ENCODE data around the gene MED12L. TPM values are rescaled to one million over a fixed set of nuclear protein-coding genes. Genes with fewer than 3 reads are reported as not detected.

Gene MED12L
- total RNA-seq, 1 experiment from 2014 or later = 14.9 TPM

GRCh38 chr3:151456065-151456464 lies 370.6 kb downstream of the MED12L start:
- Histone ChIP-seq H4K91ac (ENCODE audit: insufficient read length, low read depth, low read length) (no peak overlapping the region), H4K5ac (ENCODE audit: insufficient read length, low read depth, low read length) (no peak overlapping the region), H3K4me1 (ENCODE audit: insufficient read depth, low read length) (no peaks in the 10 kb centered on the region), H3K79me1 (ENCODE audit: insufficient read depth, low read depth, low read length, poor library complexity, severe bottlenecking) (no peaks in the 10 kb centered on the region), H2BK5ac (ENCODE audit: insufficient read length, low read length) (no peak overlapping the region), H3K18ac (ENCODE audit: insufficient read length, low read depth, low read length) (no peak overlapping the region), H3K79me2 (ENCODE audit: insufficient read depth, low read length) (no peaks in the 10 kb centered on the region), H4K20me1 (ENCODE audit: control insufficient read depth, insufficient read depth, insufficient read length) (no peaks in the 10 kb centered on the region), H2AK5ac (ENCODE audit: insufficient read length, low read length) (no peak overlapping the region), H3K27ac (ENCODE audit: insufficient read length, low read depth, low read length) (no peak overlapping the region), H3K4me2 (ENCODE audit: insufficient read depth, insufficient read length, low read length) (no peak overlapping the region), H2BK120ac (ENCODE audit: low read depth, low read length, poor library complexity, severe bottlenecking) (no peak overlapping the region), H2BK15ac (ENCODE audit: low read depth, low read length) (no peak overlapping the region), H3T11ph (ENCODE audit: low read length) (no peak overlapping the region), H2BK20ac (ENCODE audit: low read depth, low read length, poor library complexity, severe bottlenecking) (no peak overlapping the region), H3K4ac (ENCODE audit: low read depth, low read length) (no peak overlapping the region), H3K9me3 (ENCODE audit: control insufficient read depth, low read depth, low read length) (no peaks in the 10 kb centered on the region), H4K8ac (replicated peaks; ENCODE audit: insufficient read length, low read depth, low read length) (no peak overlapping the region), H3K23me2 (ENCODE audit: insufficient read length, low read depth, low read length, poor library complexity, severe bottlenecking) (peaks cover 5% of the 10 kb centered on the region), H3K23ac (ENCODE audit: insufficient read length, low read depth, low read length) (no peak overlapping the region), H3K56ac (ENCODE audit: insufficient read length, low read depth, low read length) (no peak overlapping the region), H3K14ac (ENCODE audit: insufficient read depth, low read length) (no peak overlapping the region), H3K9ac (ENCODE audit: extremely low read depth, insufficient read length, low read length) (no peak overlapping the region), H3K27me3 (ENCODE audit: insufficient read depth, low read length) (no peaks in the 10 kb centered on the region), H2AFZ (ENCODE audit: low read length) (no peak overlapping the region), H2BK12ac (ENCODE audit: insufficient read length, low read depth, low read length) (no peak overlapping the region)
- no peak for TF ChIP-seq CTCF (conservative IDR thresholded peaks at IDR 0.05)
- Mint-ChIP-seq H3K27ac (no peak overlapping the region), H3K27me3 (ENCODE audit: low read depth) (peaks cover 7% of the 10 kb centered on the region), H3K9me3 (no peaks in the 10 kb centered on the region; a peak in 2 of 5 replicates), H3K4me3 (no peak overlapping the region), H3K36me3 (ENCODE audit: insufficient read depth in 1 of 3, low read depth in 3 of 3) (no peaks in the 10 kb centered on the region), H3K4me1 (peaks cover 3 to 8% of the 10 kb centered on the region in 2 experiments; a peak in 3 of 4 replicates)
- WGBS (ENCODE audit: extremely low coverage, insufficient read length, low lambda C conversion rate) = no CpG with 5 or more reads among the region's 3 CpGs
- no peak for DNase-seq

Measured in H9 (cell line).